Fibroblast of skin of right biceps (primary cell): Measurements from ENCODE around the gene APOE.

Experiments used
- DNase-seq: peaks from one replicate; pipeline ENCODE4 v3.0.0-alpha.2; 2013

Gene APOE

GRCh38 chr19:44954649-44955504 is 49.3 kb downstream of the APOE start, which contains the start of gene CLPTM1:
TSS of gene CLPTM1 (plus strand) at chr19:44955380. CDS start at chr19:44955396, 16 bp downstream.
- peak; percentile 97 for DNase-seq

- no peak for DNase-seq
These were observed 50.2 kb downstream of the APOE start for GRCh38 chr19:44955505-44956439.

GRCh38 chr19:44957526-44957925 is 51.9 kb downstream of the APOE start:
- no peak for DNase-seq

GRCh38 chr19:44958090-44958489 is 52.5 kb downstream of the APOE start:
- no peak for DNase-seq
